HepG2 (cell line): ENCODE results near the gene ANKUB1. TPM values are rescaled to one million over a fixed set of nuclear protein-coding genes. Genes with fewer than 3 reads are reported as not detected.

ENCODE experiments used
- ETV5 ChIP-seq: IDR thresholded peaks from 2 replicates; pipeline ENCODE4 v1.6.1; 2018; ENCODE audit warnings: missing biosample characterization, missing genetic modification reagents, inconsistent platforms, borderline replicate concordance
- JUN ChIP-seq: sonication (generic); formaldehyde crosslinking; IDR thresholded peaks from 2 replicates; pipeline ENCODE4 v1.4.0; 2020; ENCODE audit warnings: mild to moderate bottlenecking, missing genetic modification reagents
- NFATC3 ChIP-seq: sonication (generic); formaldehyde crosslinking; IDR thresholded peaks from 2 replicates; pipeline ENCODE4 v1.5.1; 2020; ENCODE audit warnings: mild to moderate bottlenecking, missing genetic modification reagents
- SAP130 ChIP-seq: IDR thresholded peaks from 2 replicates; pipeline ENCODE4 v1.6.1; 2016; ENCODE audit warnings: low read depth
- THYN1 ChIP-seq: sonication (generic); formaldehyde crosslinking; IDR thresholded peaks from 2 replicates; pipeline ENCODE4 v1.8.1; 2023; ENCODE audit warnings: low read depth, mild to moderate bottlenecking, moderate library complexity, missing genetic modification reagents, borderline replicate concordance
- ZBTB20 ChIP-seq: sonication (generic); formaldehyde crosslinking; IDR thresholded peaks from 2 replicates; pipeline ENCODE4 v1.8.1; 2023; ENCODE audit warnings: missing genetic modification reagents, low read depth, mild to moderate bottlenecking, borderline replicate concordance
- ZNF274 ChIP-seq: sonication (generic); formaldehyde crosslinking; IDR thresholded peaks from 2 replicates; pipeline ENCODE4 v1.5.1; 2020; ENCODE audit warnings: mild to moderate bottlenecking, missing genetic modification reagents
- ZNF318 ChIP-seq: sonication (generic); formaldehyde crosslinking; IDR thresholded peaks from 2 replicates; pipeline ENCODE4 v1.4.0; 2020; ENCODE audit warnings: mild to moderate bottlenecking, missing genetic modification reagents
- polyA plus RNA-seq, 8 experiments: library from polyadenylated mRNA; depleted of rRNA in 3 of 8; stranded (reverse) in 7 of 8; unstranded in 1 of 8; fragments of >200 nt; fragmentation: Illumina TruSeq in 4 of 8; extraction: Trizol in 4 of 8; gene quantifications; 2 replicates each; pipeline versions ENCODE4 v1.2.1 to v1.2.3, GENCODE V29; 2011 to 2016; ENCODE audit warnings: low read depth in 4 of 8, missing spikeins in 1 of 8, mixed read lengths in 1 of 8; ENCODE audit not compliant: insufficient read depth in 1 of 8
- total RNA-seq, 5 experiments: library from RNA; depleted of rRNA; stranded (reverse); fragments of >200 nt; fragmentation: Illumina TruSeq; extraction: Trizol; gene quantifications; 2 replicates each; pipeline ENCODE4 v1.2.3, GENCODE V29; 2016; ENCODE audit warnings: low read depth in 1 of 5

ANKUB1 gene
- total and polyA plus RNA-seq, 2 of the 13 experiments (the other 11 are each of a cell fraction or from before 2014, with no cell fraction given), result not detected

GRCh38 chr3:149736953-149737205 lies 55.5 kb downstream of the ANKUB1 start (continued):
- TF ChIP-seq ZNF318 (CRISPR knock-in tag) (no peak), ZNF274 (CRISPR knock-in tag) (no peak), SAP130 (CRISPR knock-in tag) (no peak), ETV5 (CRISPR knock-in tag) (no peak), JUN (CRISPR knock-in tag) (no peak), ZBTB20 (no peak), NFATC3 (no peak), THYN1 (CRISPR knock-in tag) (no peak)
